Measurements from ENCODE around the gene AAMDC.
"Not testable (repeated sequence)": the region's sequence is repeated elsewhere in the genome, so short reads cannot be mapped to it uniquely, and the experiment has no call there.

Gene AAMDC

DNA sequence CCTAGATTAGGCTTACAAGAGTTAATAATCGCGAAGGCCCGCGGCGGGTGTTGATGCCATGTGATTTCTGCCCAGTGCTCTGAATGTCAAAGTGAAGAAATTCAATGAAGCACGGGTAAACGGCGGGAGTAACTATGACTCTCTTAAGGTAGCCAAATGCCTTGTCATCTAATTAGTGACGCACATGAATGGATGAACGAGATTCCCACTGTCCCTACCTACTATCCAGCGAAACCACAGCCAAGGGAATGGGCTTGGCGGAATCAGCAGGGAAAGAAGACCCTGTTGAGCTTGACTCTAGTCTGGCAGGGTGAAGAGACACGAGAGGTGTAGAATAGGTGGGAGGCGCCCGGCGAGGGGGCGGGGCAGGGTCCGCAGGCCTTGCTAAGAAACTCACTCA lies 65.5 kb downstream of the AAMDC start:
- DNase-seq (ENCODE audit: low spot score): no peak

DNA sequence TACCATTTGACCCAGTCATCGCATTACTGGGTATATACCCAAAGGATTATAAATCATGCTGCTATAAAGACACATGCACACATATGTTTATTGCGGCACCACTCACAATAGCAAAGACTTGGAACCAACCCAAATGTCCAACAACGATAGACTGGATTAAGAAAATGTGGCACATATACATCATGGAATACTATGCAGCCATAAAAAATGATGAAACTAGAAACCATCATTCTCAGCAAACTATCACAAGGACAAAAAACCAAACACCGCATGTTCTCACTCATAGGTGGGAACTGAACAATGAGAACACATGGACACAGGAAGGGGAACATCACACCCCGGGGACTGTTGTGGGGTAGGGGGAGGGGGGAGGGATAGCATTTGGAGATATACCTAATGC lies 68.1 kb downstream of the AAMDC start:
- DNase-seq (ENCODE audit: low spot score): not testable (repeated sequence)

DNA sequence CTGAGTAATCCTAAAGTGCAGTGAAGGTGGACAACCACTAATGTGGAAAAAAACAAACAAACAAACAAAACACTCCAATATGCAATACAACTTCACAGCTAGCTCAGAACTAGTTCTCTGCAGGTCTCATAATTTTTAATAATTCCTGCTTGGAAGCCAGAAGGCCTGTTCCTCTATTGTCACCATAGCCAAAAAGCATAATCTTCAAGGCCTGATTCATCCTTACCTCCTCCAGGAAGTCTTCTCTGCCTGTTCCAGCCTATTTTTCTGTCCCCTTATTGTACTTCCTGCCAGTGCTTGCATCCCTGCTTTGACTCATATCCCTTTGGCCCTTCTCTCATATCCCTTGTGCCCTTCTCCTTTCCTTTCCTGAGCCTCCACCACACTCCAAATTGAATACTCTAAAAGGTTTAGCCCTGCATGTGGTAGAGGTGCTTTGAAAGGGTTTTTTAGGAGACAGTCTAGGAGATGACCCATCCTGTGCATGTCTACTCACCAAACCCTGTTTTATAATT lies 69.2 kb downstream of the AAMDC start:
- DNase-seq (ENCODE audit: low spot score): not testable (repeated sequence)

DNA sequence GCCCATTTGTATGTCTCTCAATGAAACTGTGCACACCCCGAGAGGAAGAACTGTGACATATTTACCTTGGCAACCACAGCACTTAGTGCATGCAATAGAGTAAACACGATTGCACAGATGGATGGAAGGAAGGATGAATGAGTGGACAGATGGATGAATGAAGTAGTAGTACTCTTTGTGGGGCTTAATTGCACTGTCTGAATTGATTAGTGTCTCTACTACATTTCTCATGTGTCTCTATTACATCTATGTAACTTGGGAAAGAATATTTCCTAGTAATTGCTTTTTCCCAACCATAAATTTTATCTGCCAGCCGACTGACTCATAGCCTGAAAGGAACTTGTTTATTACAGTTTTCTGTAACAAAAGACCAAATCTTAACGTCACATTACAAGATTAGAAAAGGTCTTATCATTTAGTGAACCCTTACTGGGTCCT lies 69.7 kb downstream of the AAMDC start:
- DNase-seq (ENCODE audit: low spot score): not testable (repeated sequence)

DNA sequence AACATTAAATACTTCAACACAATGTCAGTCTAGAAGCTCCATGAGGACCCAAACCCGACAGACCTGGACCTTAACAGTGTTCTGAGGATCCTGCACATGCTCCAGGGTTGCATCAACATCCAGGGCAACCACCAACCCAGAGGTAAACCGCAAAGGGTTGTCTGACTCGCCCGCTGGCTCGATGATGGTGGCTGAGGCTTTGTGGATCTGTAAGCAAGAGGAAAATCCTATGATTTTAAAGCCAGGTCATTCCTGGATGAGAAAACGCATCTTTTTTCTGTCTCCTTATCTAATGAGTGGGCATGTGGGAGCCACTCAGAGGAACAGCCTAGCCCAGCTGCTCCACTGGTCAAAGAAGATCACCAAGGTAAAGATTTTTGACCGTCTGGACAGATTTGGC lies 70.3 kb downstream of the AAMDC start:
- DNase-seq (ENCODE audit: low spot score): not testable (repeated sequence)

DNA sequence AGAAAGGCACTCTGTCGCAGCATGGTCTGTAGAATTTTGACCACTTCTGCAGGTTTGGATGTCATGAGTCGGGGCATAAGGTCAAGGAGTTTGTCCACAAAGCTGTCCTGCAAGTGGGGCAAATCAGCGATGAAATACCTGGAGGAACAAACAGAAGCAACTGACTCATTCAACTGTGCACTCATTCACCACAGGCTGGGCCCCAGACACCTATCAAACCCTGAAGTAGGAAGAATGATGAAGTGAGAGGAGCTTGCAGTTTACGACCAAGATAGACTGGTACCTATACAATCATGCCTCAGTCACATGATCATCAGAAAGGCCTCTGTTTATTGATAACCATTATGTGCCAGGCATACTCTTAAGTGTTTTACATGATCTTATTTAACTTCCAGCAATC lies 70.8 kb downstream of the AAMDC start:
- DNase-seq (ENCODE audit: low spot score): not testable (repeated sequence)

DNA sequence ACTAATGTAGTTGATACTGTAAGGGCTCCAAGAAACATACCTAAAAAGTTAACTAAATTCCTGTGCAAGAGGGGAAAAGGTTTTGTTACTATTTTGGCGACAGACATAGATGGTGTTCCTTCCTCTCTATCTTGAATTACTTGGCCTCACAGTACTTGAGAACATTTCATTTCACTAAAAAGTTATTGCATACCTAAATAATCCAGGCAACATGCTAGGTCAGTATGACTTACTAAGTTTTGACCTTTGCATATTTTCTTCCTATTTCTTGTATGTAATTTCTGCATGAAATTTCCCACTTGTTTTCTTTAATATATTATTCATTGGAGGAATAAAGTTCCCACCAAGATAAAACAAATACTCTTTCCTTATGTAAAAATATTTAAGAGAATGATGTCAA lies 74.0 kb downstream of the AAMDC start:
- not testable (repeated sequence) for DNase-seq (ENCODE audit: low spot score)

DNA sequence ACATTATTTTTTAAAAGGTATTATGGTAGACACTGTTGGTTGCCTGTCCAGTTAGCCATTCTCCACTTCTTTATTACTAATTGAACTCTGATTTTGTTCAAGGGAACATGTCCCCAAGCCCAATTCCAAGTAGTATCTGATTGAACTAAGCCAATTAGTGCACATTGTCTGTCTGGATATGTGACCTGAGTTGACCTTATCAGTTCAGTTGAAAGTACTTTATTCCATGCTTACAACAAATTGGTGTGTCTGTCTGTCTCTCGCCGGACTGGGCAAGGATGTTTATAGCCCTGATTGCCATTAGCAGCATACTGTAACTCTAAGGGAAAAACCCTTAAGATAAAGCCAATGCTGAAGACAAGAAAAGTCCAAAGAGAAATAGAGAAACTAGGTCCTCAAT lies 87.9 kb downstream of the AAMDC start:
- DNase-seq (ENCODE audit: low spot score): no peak

DNA sequence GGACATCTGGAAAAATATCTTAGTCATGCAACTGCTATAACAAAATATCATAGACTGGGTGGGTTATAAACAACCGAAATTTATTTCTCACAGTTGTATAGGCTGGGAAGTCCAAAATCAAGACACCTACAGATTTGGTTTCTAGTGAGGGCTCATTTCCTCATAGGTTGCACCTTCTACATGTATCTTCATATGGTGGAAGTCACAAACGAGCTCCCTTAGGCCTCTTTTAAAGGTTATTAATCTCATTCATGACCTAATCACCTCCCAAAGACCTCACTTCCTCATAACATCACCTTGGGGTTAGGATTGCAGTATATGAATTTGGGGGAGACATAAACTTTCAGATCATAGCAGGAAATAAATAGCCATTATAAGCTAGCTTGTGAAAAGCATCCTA lies 88.3 kb downstream of the AAMDC start:
- no peak for DNase-seq (ENCODE audit: low spot score)

DNA sequence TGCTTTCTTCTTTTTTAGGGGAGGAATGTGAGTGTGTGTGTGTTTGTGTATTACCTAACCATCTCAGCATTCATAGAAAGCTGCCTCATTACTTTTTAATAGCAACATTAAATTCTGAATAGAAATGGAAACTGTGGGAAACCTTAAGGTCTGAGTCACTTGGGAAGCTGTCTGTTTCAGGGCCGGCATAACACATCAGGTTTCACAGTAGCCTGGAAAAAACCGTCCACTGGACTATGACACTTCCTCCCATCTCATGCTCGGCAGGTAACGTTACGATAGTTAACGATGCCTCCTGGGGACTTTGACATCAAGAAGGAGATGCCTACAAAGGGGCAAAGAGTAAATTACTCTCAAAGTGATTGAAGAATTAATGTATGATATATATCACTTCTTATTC lies 89.9 kb downstream of the AAMDC start:
- DNase-seq (ENCODE audit: low spot score): not testable (repeated sequence)

DNA sequence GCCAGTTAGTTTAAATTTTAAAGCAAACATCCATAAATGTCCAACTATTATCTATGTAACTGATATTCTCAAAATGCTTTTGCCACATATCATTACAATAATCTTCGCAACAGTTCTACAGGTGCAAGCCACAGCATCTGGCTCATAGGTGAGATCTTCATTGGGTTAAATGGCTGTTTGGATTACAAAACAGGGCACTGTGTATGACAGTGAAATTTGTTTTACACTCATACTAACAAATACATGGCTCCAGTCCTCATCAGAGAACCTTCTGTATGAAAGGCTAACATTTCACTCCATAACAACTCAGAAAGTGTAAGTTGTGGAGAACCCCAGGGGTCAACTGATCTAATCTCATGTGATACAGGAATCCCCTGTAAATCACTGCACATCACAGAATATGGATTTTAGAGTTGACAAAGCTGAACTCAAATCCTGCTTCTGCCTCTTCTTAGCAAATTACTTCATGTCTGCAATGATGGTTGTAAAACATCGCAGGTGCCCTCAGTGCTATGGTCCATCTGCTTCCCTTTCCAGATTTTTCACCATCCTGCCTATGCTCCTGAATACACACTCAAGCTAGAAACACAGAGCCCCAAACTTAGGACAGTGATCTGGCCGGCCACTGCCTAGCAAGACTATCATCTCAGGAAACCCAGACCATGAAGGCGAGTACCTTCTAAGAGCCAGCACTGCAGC lies 92.8 kb downstream of the AAMDC start:
- not testable (repeated sequence) for DNase-seq (ENCODE audit: low spot score)

DNA sequence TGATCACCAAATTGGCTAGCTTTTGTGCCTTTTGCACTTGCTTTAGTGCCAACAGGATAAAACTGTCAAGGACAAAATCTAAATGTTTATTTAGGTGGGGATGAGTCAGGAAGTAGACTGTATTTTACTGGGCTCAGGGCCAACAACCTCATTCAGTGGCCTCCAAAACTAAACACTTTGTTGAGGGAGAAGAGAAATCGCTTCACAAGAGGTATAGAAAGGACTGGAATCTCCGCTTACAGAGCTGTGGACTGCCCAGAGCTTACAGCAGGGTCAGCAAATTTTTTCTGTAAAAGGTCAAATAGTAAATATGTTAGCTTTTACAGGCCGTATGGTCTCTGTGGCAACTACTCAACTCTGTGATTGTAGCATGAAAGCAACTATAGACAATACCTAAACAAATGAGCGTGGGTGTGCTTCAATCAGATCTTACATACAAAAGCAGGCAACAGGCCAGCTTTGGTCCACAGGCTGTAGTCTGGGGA lies 93.4 kb downstream of the AAMDC start:
- not testable (repeated sequence) for DNase-seq (ENCODE audit: low spot score)

DNA sequence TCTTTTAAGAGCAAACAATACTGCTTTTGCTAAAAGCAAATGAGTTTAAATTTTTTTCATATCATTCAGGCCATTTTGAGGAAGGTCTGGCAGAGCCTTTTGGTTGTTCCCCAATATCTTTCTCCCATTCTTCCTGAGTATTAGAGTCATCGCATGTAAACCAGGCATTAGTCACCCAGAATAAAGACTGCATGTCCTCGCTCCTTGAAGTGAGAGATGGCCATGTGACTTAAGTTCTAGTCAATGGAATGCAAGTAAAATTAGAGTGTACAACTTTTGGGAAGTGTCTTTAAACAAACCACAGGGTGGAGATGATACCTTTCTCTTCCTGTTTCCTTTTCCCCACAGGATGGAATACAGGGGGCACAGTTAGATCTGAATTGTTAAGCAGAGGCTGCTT lies 96.8 kb downstream of the AAMDC start:
- DNase-seq (ENCODE audit: low spot score): not testable (repeated sequence)

All from hematopoietic multipotent progenitor cell treated with erythropoietin and hydrocortisone succinate and interleukin-3 and kit ligand, for 17 days (in vitro differentiated cells).